Omental fat pad (tissue), 4 donors: ENCODE data around the gene PRKCE. TPM values are rescaled to one million over a fixed set of nuclear protein-coding genes. Genes with fewer than 3 reads are reported as not detected.

Experiments
- ATAC-seq: fragments of 150-250 bp; one replicate; pipeline ENCODE4 v1.9.1; 2016; ENCODE audit warnings: mild to moderate bottlenecking, moderate library complexity; ENCODE audit not compliant: low FRiP score
- DNase-seq: peaks from one replicate; pipeline ENCODE4 v3.0.0-alpha.2; 2019; ENCODE audit warnings: low spot score
- total RNA-seq, 4 donors: library from RNA; depleted of rRNA; stranded (reverse); fragments of >200 nt; gene quantifications; one replicate each; pipeline ENCODE4 v1.1.0, GENCODE V29; 2016
- TF ChIP-seq, protein P1 (sequence below), 3 donors: fragments of 450-650 bp; IDR thresholded peaks; one replicate each; pipeline ENCODE4 v1.5.1; 2016 to 2017; ENCODE audit warnings: antibody characterized with exemption in 3 of 3, mild to moderate bottlenecking in 3 of 3, moderate library complexity in 2 of 3

The PRKCE gene
- total RNA-seq, 4 donors from 2014 or later, result 8.8 to 24.3 (median 14.0) TPM

DNA sequence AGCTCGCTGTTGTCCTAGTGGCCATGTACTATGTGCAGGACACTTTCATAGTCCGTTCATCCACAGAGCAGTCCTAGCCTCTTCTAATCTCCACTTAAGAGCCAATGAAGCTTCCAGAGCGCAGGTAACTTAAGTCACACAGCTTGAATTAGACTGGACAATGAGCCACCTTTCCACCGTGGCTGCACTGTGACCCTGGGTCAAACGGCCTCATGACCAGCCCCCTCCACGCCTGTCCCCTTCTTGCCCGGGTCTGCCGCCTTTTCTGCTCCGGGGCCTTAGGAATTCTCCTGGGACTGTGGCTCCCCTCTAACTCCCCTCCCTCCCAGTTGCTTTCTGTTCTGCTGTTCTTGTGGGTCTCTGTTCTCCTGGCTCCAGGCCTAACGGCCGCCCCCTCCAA, 8.4 kb upstream of the PRKCE start:
- TF ChIP-seq, protein P1, sequence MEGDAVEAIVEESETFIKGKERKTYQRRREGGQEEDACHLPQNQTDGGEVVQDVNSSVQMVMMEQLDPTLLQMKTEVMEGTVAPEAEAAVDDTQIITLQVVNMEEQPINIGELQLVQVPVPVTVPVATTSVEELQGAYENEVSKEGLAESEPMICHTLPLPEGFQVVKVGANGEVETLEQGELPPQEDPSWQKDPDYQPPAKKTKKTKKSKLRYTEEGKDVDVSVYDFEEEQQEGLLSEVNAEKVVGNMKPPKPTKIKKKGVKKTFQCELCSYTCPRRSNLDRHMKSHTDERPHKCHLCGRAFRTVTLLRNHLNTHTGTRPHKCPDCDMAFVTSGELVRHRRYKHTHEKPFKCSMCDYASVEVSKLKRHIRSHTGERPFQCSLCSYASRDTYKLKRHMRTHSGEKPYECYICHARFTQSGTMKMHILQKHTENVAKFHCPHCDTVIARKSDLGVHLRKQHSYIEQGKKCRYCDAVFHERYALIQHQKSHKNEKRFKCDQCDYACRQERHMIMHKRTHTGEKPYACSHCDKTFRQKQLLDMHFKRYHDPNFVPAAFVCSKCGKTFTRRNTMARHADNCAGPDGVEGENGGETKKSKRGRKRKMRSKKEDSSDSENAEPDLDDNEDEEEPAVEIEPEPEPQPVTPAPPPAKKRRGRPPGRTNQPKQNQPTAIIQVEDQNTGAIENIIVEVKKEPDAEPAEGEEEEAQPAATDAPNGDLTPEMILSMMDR (IDR thresholded peaks at IDR 0.05), result no peak
- peak; percentile 19 for ATAC-seq
- DNase-seq, result no peak

DNA sequence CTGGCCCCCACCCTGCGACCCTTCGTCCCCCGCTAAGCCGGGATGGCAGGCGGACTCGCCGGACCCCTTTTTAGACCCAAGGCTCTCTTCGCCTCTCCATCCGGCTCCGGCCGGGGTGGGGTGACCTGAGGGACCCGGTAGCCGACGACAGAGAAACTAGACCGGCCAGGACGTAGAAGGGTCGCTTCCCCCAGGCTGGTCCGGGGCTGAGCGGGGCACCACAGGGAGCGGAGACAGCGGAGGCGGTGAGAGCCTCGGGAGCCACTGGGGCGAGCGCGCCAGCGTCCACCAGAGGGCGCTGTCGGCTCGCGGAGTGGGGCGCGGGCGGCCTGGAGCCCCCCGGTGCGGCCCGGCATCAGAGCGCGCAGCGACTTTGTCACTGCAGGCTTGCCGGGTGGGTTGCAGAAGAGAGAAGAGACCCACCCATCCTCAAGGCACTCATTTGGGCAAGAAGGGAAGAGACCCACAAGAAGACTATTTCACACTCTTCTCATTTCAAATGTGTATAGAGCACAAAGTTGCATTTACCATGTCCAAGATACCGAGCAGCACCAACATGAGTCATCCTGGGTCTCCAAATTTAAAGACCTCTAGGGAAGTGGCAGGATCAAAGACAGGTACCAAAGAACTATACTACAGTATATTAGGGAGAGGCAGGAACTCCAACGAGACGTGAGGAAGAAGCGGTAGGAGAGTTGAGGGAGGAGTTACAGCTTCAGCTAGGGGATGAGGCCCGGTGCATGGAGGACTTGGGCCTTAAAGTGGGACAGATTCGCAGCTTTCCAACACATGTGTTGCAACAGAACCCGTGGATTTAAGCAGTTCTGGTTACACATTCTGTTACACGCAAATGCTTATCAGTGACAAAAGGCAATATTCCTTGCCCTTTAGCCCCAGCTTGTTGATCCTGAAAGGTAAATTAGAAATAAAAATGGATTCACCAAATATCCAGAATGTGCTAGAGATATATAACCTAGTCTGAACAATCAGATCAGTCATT, 7.6 kb upstream of the PRKCE start:
- TF ChIP-seq, protein P1 (IDR thresholded peaks at IDR 0.05), result peak in 2 of 3 donors; percentile 85 to 99
- ATAC-seq, result peak; percentile 93
- no peak for DNase-seq

DNA sequence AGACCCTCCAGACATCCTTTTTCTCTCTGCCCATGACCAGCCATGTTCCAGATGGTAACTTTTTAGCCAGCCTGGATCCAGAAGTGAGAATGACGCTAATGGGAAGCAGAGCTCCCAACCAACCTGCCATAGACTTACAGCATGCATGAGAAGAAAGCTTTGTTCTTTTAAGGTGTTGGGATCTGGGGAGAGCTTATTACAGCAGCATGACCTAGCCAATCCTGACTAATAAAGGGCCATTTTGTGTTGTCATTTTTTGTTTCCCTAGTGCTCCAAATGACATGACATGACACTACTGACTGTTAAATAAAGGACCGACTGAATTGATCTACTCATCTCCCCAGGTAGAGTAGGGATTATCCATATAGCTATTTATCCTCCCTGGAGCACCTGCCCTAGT, 5.2 kb upstream of the PRKCE start:
- no peak for DNase-seq
- ATAC-seq, result no peak
- TF ChIP-seq, protein P1 (IDR thresholded peaks at IDR 0.05), result no peak

DNA sequence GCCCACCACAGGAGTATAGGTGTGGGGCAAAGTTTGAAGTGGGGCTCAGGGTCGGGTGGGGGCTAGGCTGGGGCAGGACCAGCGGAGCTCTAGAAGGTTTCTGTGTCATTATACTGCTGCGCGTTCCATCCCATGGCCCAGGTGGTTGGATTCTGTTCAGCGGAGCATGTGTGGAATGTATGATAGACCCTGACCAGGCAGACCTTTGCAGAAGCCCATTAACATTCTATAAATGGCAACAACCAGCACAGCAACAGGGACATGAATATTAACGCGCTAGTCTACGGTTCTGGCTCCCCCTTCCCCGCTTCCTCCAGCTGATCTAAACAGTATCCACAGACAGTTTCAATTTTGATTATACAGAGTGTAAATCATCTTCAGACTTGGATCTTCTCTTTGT, 4.1 kb upstream of the PRKCE start:
- no peak for ATAC-seq
- DNase-seq, result no peak
- TF ChIP-seq, protein P1 (IDR thresholded peaks at IDR 0.05), result no peak

DNA sequence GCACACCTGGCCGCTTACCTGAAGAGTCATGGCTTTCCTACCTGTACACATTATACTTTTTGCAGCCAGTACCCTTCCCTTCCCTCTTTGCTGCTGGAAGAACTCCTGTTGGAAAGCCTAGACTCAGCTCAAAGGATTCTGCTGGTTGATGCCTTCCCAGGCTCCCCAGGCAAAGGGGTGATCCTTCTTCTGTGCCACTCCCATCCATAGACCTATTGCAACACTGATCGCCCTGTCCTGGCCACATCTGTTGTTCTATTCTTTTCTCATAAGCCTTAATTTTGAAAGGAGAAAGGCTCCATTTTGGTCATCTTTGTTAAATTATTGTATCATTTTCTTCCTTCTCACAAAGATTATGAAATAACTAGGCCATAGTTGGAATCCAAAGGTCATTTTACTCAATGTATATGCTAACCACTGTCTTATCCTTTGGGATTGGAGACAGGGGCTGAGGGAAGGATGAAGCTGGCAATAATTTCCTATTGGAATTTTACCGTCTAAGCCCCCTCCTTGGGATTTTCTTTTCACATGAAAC, 3.4 kb upstream of the PRKCE start:
- DNase-seq, result no peak
- no peak for ATAC-seq
- TF ChIP-seq, protein P1 (IDR thresholded peaks at IDR 0.05), result no peak

DNA sequence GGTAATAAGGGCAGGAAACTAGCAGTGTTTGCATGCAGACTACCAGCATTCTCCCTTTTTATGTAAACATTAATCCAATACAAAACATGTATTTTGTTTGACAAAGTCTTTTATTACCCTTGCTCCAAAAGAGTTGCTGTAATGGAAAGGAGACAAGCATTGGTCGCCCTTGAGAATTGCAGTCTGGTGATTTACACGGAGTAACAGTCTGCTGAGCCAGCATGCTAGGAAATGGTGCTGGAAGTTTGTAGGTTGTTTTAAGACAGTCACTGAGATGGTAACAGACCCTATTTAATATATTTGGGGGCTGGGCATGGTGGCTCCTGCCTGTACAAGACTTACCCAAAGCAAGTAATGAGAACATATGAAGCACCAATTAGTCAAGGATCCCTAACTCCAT, 2.8 kb upstream of the PRKCE start:
- TF ChIP-seq, protein P1 (IDR thresholded peaks at IDR 0.05), result no peak
- no peak for ATAC-seq
- no peak for DNase-seq
